Measurements from ENCODE around the gene GLRX5.

DNA sequence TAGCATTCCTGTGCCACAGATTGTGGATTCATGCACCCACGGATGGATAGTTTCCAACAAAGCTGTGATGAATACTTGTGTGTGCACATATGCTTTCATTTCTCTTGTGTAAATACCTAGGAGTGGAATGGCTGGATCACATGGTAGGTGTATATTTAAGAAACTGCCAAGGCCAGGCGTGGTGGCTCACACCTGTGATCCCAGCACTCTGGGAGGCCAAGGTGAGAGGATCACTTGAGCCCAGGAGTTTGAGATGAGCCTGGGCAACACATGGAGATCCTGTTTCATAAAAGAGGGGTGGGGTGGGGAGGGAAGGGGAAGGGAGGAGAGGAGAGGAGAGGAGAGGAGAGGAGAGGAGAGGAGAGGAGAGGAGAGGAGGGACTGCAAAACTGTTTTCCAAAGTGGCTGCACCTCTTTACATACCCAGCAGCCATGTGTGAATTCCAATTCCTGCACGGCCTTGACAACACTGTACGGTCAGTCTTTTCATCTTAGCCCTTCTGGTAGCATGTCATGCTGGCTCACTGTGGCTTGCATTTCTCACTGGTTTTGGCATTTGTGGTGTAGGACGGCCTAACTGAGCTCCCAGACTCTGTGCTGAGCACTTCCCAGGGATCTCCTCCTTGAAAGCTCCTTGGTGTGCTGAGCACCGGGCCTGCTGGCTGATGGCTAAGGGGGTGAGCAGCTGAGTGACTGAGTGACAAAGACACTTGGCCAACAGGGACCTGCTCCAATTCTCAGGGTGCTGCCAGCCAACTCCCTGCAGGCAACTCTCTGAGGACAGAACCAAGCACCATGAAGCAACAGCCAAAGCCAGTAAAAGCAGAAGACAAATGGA is 46.3 kb upstream of the GLRX5 start:
- TF ChIP-seq, protein P1, sequence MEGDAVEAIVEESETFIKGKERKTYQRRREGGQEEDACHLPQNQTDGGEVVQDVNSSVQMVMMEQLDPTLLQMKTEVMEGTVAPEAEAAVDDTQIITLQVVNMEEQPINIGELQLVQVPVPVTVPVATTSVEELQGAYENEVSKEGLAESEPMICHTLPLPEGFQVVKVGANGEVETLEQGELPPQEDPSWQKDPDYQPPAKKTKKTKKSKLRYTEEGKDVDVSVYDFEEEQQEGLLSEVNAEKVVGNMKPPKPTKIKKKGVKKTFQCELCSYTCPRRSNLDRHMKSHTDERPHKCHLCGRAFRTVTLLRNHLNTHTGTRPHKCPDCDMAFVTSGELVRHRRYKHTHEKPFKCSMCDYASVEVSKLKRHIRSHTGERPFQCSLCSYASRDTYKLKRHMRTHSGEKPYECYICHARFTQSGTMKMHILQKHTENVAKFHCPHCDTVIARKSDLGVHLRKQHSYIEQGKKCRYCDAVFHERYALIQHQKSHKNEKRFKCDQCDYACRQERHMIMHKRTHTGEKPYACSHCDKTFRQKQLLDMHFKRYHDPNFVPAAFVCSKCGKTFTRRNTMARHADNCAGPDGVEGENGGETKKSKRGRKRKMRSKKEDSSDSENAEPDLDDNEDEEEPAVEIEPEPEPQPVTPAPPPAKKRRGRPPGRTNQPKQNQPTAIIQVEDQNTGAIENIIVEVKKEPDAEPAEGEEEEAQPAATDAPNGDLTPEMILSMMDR (IDR thresholded peaks at IDR 0.05; ENCODE audit: low read length): no peak
- TF ChIP-seq EZH2phosphoT487 (IDR thresholded peaks at IDR 0.05; ENCODE audit: low read length): no peak

Data from MM.1S (cell line).